ENCODE measurements around the gene SPECC1L.
"Not testable (repeated sequence)": the region's sequence is repeated elsewhere in the genome, so short reads cannot be mapped to it uniquely, and the experiment has no call there.

The SPECC1L gene

GRCh38 chr22:24270556-24271385, at the start of gene SPECC1L:
Gene SPECC1L (plus strand): TSS chr22:24270831. CDS start chr22:24302232, 31,401 bp downstream.
- peak; percentile 85 to 92 for DNase-seq

DNA sequence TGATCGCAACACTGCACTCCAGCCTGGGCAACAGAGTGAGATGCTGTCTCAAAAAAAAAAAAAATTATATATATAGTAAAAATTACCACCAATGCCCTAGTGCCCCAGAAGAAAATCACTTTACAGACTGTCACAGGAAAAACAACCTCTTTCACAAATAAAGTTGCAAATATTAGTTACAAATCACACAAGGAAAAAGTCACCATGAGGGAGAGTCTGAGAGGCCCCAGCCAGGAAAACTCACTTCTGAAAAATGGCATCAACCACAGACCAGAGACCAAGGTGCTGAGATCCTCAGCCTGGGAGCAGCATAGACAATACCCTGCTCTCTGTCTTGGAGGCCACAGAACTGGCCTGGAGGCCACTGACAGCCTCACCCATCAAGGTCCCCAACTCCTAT, 46.2 kb upstream of the SPECC1L start:
- no peak for DNase-seq

GRCh38 chr22:24225044-24225601, 45.5 kb upstream of the SPECC1L start:
- DNase-seq: no peak

DNA sequence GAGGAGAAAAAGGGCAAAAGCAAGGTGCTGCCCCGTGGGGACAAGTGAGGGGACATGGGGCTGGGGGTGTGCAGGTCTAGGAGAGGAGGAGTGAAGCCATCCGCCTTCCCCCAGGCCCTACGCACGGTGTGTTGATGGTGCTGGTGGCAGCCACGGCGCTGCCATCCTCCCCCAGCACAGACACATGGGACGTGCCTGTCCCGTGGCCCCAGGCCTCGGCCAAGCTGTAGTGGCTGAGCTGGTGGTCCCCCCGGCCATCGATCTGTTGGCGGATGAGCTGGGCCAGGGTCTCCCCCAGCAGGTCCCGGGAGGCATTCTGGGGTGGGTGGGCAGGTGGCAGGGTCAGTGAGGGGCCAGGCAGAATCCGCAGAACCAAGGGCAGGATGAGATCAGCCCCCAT, 44.7 kb upstream of the SPECC1L start:
- no peak for DNase-seq

- no peak for DNase-seq
Observed at GRCh38 chr22:24230911-24231656, 39.5 kb upstream of the SPECC1L start.

DNA sequence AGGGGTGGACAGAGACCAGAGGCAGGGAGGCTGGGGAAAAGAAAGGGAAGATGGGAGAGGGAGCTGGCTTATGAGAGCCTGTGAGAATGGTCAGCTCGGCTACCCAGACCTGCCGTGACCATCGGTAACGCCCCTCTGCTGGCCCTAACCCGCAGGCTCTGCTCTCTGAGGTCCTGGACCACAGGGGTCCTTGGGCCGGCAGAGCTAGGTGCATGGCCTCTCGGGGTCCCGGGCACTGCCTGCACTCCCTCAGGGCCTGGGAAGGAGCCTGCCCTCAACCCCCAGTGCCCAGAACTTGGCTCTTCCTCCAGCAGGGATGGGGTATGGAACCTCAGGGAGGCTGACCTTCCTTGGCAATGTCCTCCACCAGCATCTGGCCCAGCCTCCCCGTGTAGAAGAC, 38.9 kb upstream of the SPECC1L start:
- no peak for DNase-seq

DNA sequence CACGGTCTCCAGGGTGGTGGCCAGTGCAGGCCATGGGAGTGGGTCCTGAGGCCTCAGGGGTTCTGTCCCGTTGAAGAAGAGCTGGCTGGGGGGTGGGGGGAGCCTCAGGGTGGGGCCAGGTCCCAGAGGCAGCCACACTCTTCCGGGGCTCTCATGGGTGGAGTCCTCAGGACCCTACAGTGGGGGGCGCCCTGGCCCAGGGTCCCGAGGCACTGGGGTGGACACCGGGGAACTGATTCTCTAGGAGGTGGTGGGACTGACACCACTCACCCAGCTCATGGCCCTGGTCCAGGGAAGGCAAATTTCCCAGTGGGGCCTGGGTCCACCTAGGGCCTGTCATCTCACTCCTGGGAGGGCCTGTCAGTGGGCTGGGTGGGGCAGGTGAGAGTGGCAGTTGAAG, 38.5 kb upstream of the SPECC1L start:
- no peak for DNase-seq

- no peak for DNase-seq
Observed at GRCh38 chr22:24232725-24233124, 37.9 kb upstream of the SPECC1L start.

DNA sequence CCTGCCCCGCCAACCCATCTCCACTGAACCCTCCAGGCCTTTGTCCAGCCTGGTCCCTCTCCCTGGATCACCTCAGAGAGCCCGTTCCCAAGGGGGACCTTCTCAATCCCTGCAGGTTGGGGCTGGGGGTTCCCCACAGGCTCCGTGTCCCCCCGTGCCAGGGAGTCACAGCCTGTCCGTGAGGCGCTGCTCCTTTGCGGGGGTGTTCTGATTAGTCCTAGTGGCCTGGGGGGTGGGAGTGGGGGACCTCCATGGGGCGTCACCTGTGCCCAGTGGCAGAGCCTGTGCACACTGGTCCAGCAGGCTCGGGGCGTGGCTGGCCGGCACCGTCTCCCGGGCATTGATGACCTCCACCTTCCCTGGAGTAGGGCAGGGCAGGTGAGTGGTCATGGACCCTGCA, 37.4 kb upstream of the SPECC1L start:
- DNase-seq: no peak

- no peak for DNase-seq
Observed at GRCh38 chr22:24233816-24234215, 36.8 kb upstream of the SPECC1L start.

DNA sequence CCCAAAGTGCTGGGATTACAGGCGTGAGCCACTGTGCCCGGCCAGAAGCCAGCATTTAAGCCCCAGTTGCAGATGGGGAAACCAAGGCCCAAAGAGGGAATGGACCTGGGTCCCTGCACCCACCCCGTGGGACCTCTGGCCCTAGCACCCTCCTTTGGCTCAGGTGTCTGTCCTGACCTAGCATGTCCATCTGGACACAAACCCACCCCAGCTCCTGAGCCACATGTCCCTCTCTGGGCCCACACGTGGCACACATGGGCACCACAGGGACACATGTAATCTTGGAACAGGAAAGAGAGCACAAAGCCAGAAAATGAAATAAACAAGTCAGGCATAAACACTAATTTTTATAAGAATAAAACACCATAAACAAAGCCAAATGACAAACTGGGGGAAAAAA, 35.3 kb upstream of the SPECC1L start:
- DNase-seq: no peak

DNA sequence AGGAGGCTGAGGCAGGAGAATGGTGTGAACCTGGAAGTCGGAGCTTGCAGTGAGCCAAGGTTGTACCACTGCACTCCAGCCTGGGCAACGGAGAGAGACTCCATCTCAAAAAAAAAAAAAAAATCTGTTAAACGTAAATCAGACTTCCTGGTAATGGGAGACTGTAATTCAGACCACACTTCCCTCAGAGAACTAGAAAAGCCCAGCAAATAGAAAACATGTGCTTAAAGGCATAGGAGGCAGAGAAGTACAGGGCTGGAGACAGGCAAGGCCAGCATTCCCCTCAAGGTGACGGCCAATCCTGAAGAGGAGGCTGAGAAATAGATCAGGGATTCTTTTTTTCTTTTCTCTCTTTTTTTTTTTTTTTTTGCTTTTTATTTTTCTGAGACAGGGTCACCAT, 34.0 kb upstream of the SPECC1L start:
- DNase-seq: no peak

GRCh38 chr22:24238101-24238694, 32.4 kb upstream of the SPECC1L start:
- DNase-seq: not testable (repeated sequence)

DNA sequence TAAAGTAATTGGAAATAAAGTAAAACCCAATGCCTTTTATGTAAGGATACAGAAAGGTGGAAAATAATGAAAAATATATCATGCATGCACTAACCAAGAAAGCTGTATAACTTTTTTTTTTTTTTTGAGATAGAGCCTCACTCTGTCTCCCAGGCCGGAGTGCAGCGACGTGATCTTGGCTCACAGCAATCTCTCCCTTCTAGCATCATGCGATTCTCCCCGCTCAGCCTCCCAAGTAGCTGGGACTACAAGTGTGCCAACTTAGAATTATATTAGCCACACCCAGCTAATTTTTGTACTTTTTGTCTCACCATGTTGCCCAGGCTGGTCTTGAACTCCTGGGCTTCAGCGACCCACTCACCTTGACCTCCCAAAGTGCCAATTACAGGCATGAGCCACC, 30.2 kb upstream of the SPECC1L start:
- DNase-seq: no peak

DNA sequence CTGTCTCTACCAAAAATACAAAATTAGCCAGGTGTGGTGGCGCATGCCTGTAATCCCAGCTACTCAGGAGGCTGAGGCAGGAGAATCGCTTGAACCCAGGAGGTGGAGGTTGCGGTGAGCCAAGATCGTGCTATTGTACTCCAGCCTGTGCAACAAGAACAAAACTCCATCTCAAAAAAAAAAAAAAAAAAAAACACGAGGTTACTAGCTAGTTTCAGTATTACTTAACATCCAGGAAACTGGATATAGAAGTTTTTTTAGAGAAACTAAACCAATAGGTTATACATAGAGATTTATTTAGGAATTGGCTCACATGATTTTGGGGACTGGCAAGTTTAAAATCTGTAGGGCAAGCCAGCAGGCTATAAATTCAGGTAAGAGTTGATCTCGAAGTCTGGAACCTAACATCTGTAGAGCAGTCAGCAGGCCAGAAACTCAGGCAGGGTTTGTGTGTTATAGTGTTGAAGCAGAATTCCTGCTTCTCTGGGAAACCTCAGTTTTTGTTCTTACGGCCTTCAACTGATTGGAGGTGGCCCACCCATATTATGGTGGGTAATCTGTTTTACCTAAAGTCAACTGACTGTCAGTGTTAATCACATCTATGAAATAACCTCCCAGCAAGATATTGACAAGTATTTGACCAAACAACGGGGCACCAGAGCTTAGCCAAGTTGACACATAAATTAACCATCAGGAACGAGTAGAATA, 29.5 kb upstream of the SPECC1L start:
- not testable (repeated sequence) for DNase-seq

DNA sequence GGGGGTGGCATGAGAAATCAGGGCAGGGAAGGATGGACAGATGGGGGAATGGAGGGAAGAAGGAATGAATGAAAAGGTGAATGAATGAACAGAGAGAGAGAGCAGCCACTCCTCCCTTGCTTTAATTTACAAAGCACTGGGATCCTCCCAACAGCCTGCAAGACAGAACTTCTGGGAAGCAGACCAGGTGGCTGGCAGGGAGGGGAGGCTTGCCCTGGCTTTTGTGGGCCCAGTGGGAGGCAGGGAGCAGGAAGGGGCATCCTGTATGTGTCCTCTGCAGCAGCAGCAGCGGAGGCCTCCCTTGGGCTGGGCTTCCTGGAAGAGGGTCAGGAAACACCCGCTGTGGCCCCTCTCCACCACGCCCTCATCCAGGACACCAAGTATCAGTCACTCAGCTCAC, 27.2 kb upstream of the SPECC1L start:
- not testable (repeated sequence) for DNase-seq

GRCh38 chr22:24244144-24244787, 26.4 kb upstream of the SPECC1L start:
- DNase-seq: no peak

- peak in 1 of 2 experiments; percentile 24 for DNase-seq
Observed at GRCh38 chr22:24245030-24245431, 25.6 kb upstream of the SPECC1L start, which contains the start of gene GGT5. Gene GGT5 (minus strand): TSS chr22:24245082. CDS start chr22:24244725, 357 bp downstream.

- not testable (repeated sequence) for DNase-seq
Observed at GRCh38 chr22:24245584-24246561, 24.8 kb upstream of the SPECC1L start.

DNA sequence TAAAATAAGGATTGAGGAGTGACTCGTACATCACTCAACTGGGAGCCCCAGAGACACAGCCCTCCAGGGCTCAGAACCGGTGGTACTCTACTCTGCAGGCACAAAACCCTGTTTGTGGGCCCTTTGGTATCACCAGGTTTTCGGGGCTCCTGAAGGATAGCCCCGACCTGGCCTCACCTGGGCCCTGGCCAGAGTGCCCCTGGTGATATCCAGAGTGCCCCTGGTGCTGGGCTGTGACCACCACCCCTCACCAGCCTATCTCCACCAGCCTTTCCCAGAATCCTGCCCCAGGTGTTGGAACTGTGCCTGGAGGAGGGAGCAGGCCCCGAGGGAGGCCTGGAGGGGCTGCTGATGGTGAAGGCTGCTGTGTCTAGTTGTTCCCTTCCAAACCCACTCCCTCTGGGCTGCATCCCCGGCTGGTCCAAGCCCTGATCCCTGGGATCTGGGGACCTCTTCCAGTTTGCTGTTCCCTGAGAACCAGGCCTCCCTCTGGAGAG, 23.6 kb upstream of the SPECC1L start:
- no peak for DNase-seq

Measured in AML-193 (cell line).